Prostate gland (tissue), 2 donors: ENCODE results near the gene CDYL. TPM values are rescaled to one million over a fixed set of nuclear protein-coding genes. Genes with fewer than 3 reads are reported as not detected.
A peak's percentile ranks its signal among the peaks of the same experiment; 100 is the strongest.

Experiments
- DNase-seq: peaks from one replicate; pipeline ENCODE4 v3.0.0-alpha.2; 2019; ENCODE audit warnings: low spot score
- H3K27ac ChIP-seq, 2 donors: fragments of 200-600 bp; sonication (generic); 2 replicates each; pipeline ENCODE4 v1.5.1; 2017 to 2019
- H3K27me3 ChIP-seq: fragments of 200-600 bp; sonication (generic); replicated peaks from 2 replicates; pipeline ENCODE4 v1.5.1; 2019; ENCODE audit not compliant: insufficient read depth
- H3K36me3 ChIP-seq, 2 donors: fragments of 200-600 bp; sonication (generic); 1 replicate in 1 of 2; 2 replicates in 1 of 2; pipeline versions ENCODE4 v1.5.1 to v1.8.1; 2017 to 2019
- H3K4me1 ChIP-seq: fragments of 200-600 bp; sonication (generic); replicated peaks from 2 replicates; pipeline ENCODE4 v1.5.1; 2019
- H3K4me3 ChIP-seq, 2 donors: fragments of 200-600 bp; sonication (generic); 2 replicates each; pipeline ENCODE4 v1.5.1; 2017 to 2019
- H3K9me3 ChIP-seq: fragments of 200-600 bp; sonication (generic); 2 replicates; pipeline ENCODE4 v1.5.1; 2017
- CTCF ChIP-seq, 4 experiments: fragments of 200-600 bp in 2 of 4; fragments of 450-650 bp in 2 of 4; sonication (generic) in 2 of 4; IDR thresholded peaks; 1 replicate in 3 of 4; 2 replicates in 1 of 4; pipeline ENCODE4 v1.5.1; 2016 to 2019; ENCODE audit warnings: antibody characterized with exemption in 4 of 4, mild to moderate bottlenecking in 2 of 4, moderate library complexity in 2 of 4
- POLR2A ChIP-seq: fragments of 450-650 bp; IDR thresholded peaks from one replicate; pipeline ENCODE4 v1.6.1; 2016; ENCODE audit warnings: antibody characterized with exemption, mild to moderate bottlenecking
- POLR2AphosphoS5 ChIP-seq: sonication (generic); formaldehyde crosslinking; IDR thresholded peaks from one replicate; pipeline ENCODE4 v1.6.1; 2017; ENCODE audit warnings: antibody characterized with exemption
- WGBS: methylation state at CpG from one replicate; pipeline ENCODE4 v1.1.5; 2018; 5-methylcytosine and 5-hydroxymethylcytosine counted together
- intact Hi-C: fragments of 100-400 bp; cut with DNase I; formaldehyde crosslinking; loops from one replicate; pipeline ENCODE4 v1.14.2; 2022
- total RNA-seq, 2 donors: library from RNA; depleted of rRNA; stranded (reverse); fragments of >200 nt; gene quantifications; one replicate each; pipeline ENCODE4 v1.1.0, GENCODE V29; 2016

The CDYL gene
- total RNA-seq, 2 donors from 2014 or later: 28.1 to 54.5 TPM

GRCh38 chr6:4803343-4803744 is 27.1 kb downstream of the CDYL start:
- Histone ChIP-seq H3K4me3 (no peak overlapping the region), H3K4me1 (no peaks in the 10 kb centered on the region), H3K27me3 (no peaks in the 10 kb centered on the region), H3K9me3 (no peaks in the 10 kb centered on the region), H3K27ac (no peak overlapping the region), H3K36me3 (no peaks in the 10 kb centered on the region)
- 56% methylated on average over 5 of the region's 5 CpGs for WGBS
- no peak for TF ChIP-seq POLR2AphosphoS5
- no peak for TF ChIP-seq CTCF (IDR thresholded peaks at IDR 0.05)
- TF ChIP-seq POLR2A: no peak
- no peak for DNase-seq
- intact Hi-C loops: no loop called here

- Histone ChIP-seq H3K36me3 (no peaks in the 10 kb centered on the region), H3K4me1 (no peaks in the 10 kb centered on the region), H3K9me3 (no peaks in the 10 kb centered on the region), H3K27me3 (no peaks in the 10 kb centered on the region), H3K27ac (no peak overlapping the region), H3K4me3 (no peak overlapping the region)
- TF ChIP-seq POLR2A (no peak), CTCF (IDR thresholded peaks at IDR 0.05) (no peak), POLR2AphosphoS5 (no peak)
- intact Hi-C loops: no loop called here
- WGBS: 92% methylated on average over 6 of the region's 6 CpGs
- DNase-seq: no peak
These were observed 27.9 kb downstream of the CDYL start for GRCh38 chr6:4804095-4804494.

GRCh38 chr6:4805553-4806336 is 29.5 kb downstream of the CDYL start:
- Histone ChIP-seq H3K4me1 (no peaks in the 10 kb centered on the region), H3K27ac (no peak overlapping the region)
- TF ChIP-seq POLR2AphosphoS5 (no peak), CTCF (IDR thresholded peaks at IDR 0.05) (peak in 3 of 4 experiments; percentile 28 to 50 (median 38)), POLR2A (no peak)

GRCh38 chr6:4806337-4806725 is 30.1 kb downstream of the CDYL start:
- 50% methylated on average over 7 of the region's 7 CpGs for WGBS
- Histone ChIP-seq H3K4me1 (no peaks in the 10 kb centered on the region), H3K4me3 (no peak overlapping the region), H3K27me3 (no peaks in the 10 kb centered on the region), H3K9me3 (no peaks in the 10 kb centered on the region), H3K36me3 (no peaks in the 10 kb centered on the region), H3K27ac (no peak overlapping the region)
- TF ChIP-seq POLR2A (no peak), POLR2AphosphoS5 (no peak), CTCF (IDR thresholded peaks at IDR 0.05) (no peak)
- DNase-seq: no peak
- intact Hi-C loops: no loop called here

More at GRCh38 chr6:4805553-4806336, 29.5 kb downstream of the CDYL start:
- 74% methylated on average over 18 of the region's 18 CpGs for WGBS
- Histone ChIP-seq H3K27me3 (no peaks in the 10 kb centered on the region), H3K4me3 (no peak overlapping the region), H3K9me3 (no peaks in the 10 kb centered on the region), H3K36me3 (no peaks in the 10 kb centered on the region)
- DNase-seq: peak; percentile 34
- intact Hi-C loops: no loop called here

GRCh38 chr6:4806791-4807190 is 30.6 kb downstream of the CDYL start:
- WGBS: 72% methylated on average over 9 of the region's 9 CpGs
- H3K4me1 ChIP-seq: no peaks in the 10 kb centered on the region
- no peak for DNase-seq

More at GRCh38 chr6:4806791-4807190, 30.6 kb downstream of the CDYL start:
- TF ChIP-seq POLR2AphosphoS5 (no peak), CTCF (IDR thresholded peaks at IDR 0.05) (no peak), POLR2A (no peak)
- Histone ChIP-seq H3K27ac (no peak overlapping the region), H3K4me3 (no peak overlapping the region), H3K9me3 (no peaks in the 10 kb centered on the region), H3K27me3 (no peaks in the 10 kb centered on the region), H3K36me3 (no peaks in the 10 kb centered on the region)
- intact Hi-C loops: no loop called here
